Omental fat pad (tissue), 4 donors: ENCODE measurements around the gene IGF2R. TPM values are rescaled to one million over a fixed set of nuclear protein-coding genes. Genes with fewer than 3 reads are reported as not detected.
"Not testable (repeated sequence)": the region's sequence is repeated elsewhere in the genome, so short reads cannot be mapped to it uniquely, and the experiment has no call there.

Experiments
- ATAC-seq: fragments of 150-250 bp; one replicate; pipeline ENCODE4 v1.9.1; 2016; ENCODE audit warnings: mild to moderate bottlenecking, moderate library complexity; ENCODE audit not compliant: low FRiP score
- DNase-seq: peaks from one replicate; pipeline ENCODE4 v3.0.0-alpha.2; 2019; ENCODE audit warnings: low spot score
- total RNA-seq, 4 donors: library from RNA; depleted of rRNA; stranded (reverse); fragments of >200 nt; gene quantifications; one replicate each; pipeline ENCODE4 v1.1.0, GENCODE V29; 2016
- TF ChIP-seq, protein P1 (sequence below), 3 donors: fragments of 450-650 bp; IDR thresholded peaks; one replicate each; pipeline ENCODE4 v1.5.1; 2016 to 2017; ENCODE audit warnings: antibody characterized with exemption in 3 of 3, mild to moderate bottlenecking in 3 of 3, moderate library complexity in 2 of 3

The IGF2R gene
- total RNA-seq, 4 donors from 2014 or later, result 69.9 to 131 (median 110) TPM

DNA sequence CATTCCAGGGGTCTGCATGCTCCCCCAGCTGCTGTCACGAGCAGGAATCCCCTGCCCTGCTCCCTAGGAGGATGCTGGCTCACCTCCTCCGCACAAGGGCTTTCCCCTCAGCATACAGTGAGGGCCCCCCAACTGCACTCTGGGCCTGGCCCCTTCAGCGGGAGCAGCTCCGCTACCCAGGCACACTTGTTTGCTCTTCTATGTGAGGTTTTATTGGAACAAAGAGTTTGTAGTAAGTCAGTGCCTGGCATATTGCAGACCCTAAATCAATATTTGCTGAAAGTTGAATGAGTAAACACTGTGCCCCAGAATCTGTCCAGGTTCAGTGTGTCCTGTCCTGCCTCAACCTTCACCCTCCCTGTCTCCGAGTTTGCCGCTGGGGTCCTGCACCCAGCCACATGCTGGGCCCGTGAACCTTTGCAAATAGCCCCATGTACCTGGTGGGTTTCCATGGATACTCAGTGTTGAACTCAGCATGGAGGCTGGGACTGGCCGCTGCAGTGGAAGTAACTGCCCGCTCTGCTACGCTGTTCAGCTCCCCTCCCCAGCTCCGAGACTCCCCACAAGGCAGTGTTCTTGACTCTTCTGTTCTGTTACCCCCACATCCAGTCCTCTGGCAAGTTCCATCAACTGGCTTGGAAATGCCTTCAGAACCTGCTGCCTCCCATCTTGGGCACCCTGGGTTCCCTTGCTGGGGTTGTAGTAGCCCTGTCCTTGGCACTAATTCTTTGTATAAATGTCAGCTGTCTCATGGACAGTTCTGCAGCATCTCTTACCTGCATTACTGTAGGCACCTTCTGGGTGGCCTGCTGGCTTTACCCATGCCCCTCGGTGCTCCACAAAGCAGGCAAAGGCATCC is 168.5 kb downstream of the IGF2R start:
- DNase-seq (no peak), ATAC-seq (no peak)
- TF ChIP-seq, protein P1, sequence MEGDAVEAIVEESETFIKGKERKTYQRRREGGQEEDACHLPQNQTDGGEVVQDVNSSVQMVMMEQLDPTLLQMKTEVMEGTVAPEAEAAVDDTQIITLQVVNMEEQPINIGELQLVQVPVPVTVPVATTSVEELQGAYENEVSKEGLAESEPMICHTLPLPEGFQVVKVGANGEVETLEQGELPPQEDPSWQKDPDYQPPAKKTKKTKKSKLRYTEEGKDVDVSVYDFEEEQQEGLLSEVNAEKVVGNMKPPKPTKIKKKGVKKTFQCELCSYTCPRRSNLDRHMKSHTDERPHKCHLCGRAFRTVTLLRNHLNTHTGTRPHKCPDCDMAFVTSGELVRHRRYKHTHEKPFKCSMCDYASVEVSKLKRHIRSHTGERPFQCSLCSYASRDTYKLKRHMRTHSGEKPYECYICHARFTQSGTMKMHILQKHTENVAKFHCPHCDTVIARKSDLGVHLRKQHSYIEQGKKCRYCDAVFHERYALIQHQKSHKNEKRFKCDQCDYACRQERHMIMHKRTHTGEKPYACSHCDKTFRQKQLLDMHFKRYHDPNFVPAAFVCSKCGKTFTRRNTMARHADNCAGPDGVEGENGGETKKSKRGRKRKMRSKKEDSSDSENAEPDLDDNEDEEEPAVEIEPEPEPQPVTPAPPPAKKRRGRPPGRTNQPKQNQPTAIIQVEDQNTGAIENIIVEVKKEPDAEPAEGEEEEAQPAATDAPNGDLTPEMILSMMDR (IDR thresholded peaks at IDR 0.05), result no peak

DNA sequence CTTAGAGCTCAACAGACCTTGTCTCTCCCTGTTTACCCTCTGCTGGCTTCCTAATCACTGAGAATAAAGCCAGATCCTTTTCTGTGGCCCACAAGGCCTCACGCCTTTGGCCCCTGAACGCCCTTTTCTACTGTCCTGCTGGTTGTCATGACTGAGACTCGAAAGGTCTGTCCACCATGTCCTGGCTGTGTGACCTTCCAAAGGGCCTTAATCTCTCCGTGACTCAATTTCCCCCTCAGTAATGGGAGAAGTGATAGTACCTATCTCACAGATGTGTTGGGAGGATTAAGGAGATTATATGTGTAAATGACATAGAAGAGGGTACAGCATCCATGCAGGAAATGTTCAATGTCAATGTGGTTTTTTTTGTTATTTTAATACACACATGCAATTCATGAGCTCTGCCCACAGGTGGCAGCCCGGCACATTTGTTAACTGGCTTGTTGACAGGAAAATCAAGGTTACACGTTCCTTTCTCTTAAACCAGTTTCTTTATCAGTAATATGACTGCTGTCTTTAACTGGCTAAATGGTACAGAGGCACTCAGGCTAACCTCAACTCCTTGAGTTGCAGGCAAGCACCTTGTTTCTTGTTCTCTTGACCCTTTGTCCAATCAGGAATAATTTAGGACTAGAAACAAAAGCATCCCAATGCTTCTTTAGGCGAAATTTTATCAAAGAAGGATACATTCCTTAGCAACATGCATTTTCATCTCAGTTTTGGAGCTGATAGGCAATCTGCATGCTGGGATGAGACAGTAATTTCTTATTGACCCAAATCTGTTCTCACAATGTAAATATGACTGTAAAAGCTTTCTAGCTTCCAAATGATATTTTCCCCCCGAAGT is 169.3 kb downstream of the IGF2R start:
- TF ChIP-seq, protein P1 (IDR thresholded peaks at IDR 0.05), result no peak
- ATAC-seq, result no peak
- DNase-seq, result no peak

DNA sequence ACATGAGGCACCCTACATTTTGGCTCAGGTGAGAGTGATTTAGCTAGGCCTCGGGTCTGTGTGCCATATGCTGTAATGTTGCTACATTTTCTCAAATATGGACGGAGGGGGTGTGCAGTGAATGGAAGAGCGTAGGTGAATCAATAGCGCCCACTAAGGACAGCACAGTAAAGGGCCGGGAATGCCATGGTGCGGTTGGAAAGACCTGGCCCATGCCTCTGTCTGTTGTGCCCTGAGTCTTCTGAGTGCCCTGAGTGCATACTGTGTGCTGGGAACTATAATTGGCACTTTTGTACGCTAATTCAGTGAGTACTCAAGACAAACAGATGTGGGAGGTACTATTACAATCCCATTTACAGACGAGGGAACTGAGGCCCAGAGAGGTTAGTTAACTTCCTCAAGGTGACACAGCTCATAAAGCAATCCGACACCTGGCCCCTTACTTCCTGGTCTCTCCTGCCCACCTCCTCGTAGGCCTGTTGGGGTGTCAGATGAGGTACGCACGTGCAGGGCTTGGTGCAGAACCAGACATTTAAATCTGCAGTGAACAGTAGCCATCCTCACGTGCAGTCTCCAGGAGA is 170.0 kb downstream of the IGF2R start:
- DNase-seq, result no peak
- TF ChIP-seq, protein P1 (IDR thresholded peaks at IDR 0.05), result no peak
- ATAC-seq, result no peak

DNA sequence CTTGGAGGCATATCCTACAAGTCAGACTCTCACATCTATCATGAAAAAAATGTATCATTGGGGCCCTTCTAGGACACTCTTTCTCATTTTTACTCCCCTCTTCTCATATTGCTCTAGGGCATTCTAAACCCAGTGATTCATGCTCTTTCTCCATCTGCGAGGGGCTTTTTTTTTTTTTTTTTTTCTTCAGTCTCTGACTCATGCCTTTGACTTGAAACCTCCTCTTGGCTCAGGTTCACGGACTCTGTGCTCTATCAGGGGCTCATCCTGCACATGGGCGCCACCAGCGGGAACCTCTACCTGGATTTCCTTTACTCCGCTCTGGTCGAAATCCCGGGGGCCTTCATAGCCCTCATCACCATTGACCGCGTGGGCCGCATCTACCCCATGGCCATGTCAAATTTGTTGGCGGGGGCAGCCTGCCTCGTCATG is 170.6 kb downstream of the IGF2R start:
- no peak for DNase-seq

DNA sequence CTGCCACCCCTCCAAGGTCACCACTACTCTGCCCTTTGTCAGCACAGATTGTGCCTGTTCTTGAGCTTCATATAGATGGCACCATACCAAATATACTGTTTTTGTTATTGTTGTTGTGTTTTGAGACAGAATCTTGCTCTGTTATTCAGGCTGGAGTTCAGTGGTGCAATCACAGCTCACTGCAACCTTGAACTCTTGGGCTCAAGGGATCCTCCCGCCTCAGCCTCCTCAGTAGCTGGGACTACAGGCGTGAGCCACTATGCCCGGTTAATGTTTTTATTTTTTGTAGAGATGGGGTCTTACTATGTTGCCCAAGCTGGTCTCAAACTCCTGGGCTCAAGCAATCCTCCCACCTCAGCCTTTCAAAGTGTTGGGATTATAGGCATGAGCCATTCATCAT is 171.6 kb downstream of the IGF2R start:
- ATAC-seq, DNase-seq: not testable (repeated sequence)

More for the DNA sequence above, 170.6 kb downstream of the IGF2R start:
- TF ChIP-seq, protein P1 (IDR thresholded peaks at IDR 0.05), result no peak
- ATAC-seq, result peak; percentile 82

DNA sequence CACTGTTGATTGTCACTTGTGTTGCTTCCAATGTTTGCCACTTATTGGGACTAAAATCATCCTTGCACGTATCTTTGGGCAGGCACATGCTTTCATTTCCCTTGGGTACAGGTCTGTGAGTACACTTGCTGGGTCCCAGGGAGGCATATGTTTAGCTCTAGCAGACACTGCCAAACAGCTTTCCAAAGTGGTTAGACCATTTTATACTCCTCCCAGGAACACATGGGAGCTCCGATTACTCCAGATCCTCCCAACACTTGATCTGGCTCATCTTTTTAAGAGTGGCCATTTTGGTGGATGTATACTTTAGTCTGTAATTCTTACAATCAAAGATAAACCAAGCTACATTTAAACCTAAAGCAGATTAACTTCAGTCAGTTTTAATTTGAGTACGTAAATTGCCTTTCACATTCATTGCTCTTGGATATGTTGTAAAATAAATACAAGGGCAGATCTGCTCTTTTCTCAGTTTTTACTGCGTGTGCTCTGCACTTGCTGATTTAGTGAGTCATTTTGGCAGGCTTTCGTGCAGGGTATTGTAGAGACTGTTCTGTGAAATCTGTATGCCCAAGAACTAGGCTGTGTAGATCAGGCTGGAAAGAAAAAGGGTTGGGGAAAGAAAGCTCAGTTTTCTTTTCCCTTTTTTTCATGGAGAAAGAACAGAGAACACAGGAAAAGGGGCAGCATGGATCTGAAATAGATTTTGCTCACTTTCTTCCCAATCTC is 172.3 kb downstream of the IGF2R start:
- DNase-seq (no peak), ATAC-seq (peak; percentile 58)
- TF ChIP-seq, protein P1 (IDR thresholded peaks at IDR 0.05), result no peak
